Tibial artery (tissue), 4 donors: ENCODE data around the gene TMEM120A.
A peak's percentile ranks its signal among the peaks of the same experiment; 100 is the strongest.

ENCODE experiments used
- DNase-seq, 2 donors: peaks; one replicate each; pipeline ENCODE4 v3.0.0-alpha.2; 2019
- H3K27ac ChIP-seq, 2 donors: fragments of 200-600 bp; sonication (generic) in 1 of 2; 1 replicate in 1 of 2; 2 replicates in 1 of 2; pipeline ENCODE4 v1.5.1; 2018 to 2019; ENCODE audit warnings: mild to moderate bottlenecking in 1 of 2
- H3K27me3 ChIP-seq, 2 donors: fragments of 200-600 bp; sonication (generic) in 1 of 2; one replicate each; pipeline versions ENCODE4 v1.5.1 to v1.6.0; 2016 to 2019
- H3K36me3 ChIP-seq, 3 donors: fragments of 200-600 bp; sonication (generic) in 2 of 3; one replicate each; pipeline ENCODE4 v1.5.1; 2016 to 2019; ENCODE audit warnings: mild to moderate bottlenecking in 2 of 3
- H3K4me1 ChIP-seq, 4 donors: fragments of 200-600 bp; sonication (generic) in 2 of 4; 1 replicate in 3 of 4; 2 replicates in 1 of 4; pipeline ENCODE4 v1.5.1; 2016 to 2019
- H3K4me3 ChIP-seq, 2 donors: fragments of 200-600 bp; sonication (generic) in 1 of 2; 1 replicate in 1 of 2; 2 replicates in 1 of 2; pipeline ENCODE4 v1.5.1; 2018 to 2019; ENCODE audit warnings: mild to moderate bottlenecking in 2 of 2
- H3K9me3 ChIP-seq, 3 donors: fragments of 200-600 bp; sonication (generic) in 1 of 3; one replicate each; pipeline ENCODE4 v1.5.1; 2016 to 2019
- CTCF ChIP-seq, 2 experiments: fragments of 200-600 bp in 1 of 2; fragments of 450-650 bp in 1 of 2; IDR thresholded peaks; one replicate each; pipeline ENCODE4 v1.5.1; 2017 to 2019; ENCODE audit warnings: antibody characterized with exemption in 2 of 2, mild to moderate bottlenecking in 1 of 2, moderate library complexity in 1 of 2
- intact Hi-C: fragments of 100-400 bp; cut with DNase I; formaldehyde crosslinking; loops from one replicate; pipeline ENCODE4 v1.15.0; 2023; ENCODE audit warnings: low total_unique reads

Gene TMEM120A

GRCh38 chr7:76000566-76000965 is 6.2 kb upstream of the TMEM120A start:
- peak in 1 of 2 donors; percentile 47 for DNase-seq
- peaks cover 7 to 47% (median 9%) of the 10 kb centered on the region in 3 donors for H3K36me3 ChIP-seq
- H3K9me3 ChIP-seq = no peaks in the 10 kb centered on the region
- TF ChIP-seq CTCF (IDR thresholded peaks at IDR 0.05) = no peak
- intact Hi-C loops = no loop called here
- H3K4me3 ChIP-seq = no peak overlapping the region
- no peak overlapping the region for H3K27ac ChIP-seq
- H3K27me3 ChIP-seq = no peaks in the 10 kb centered on the region
- peaks cover 0 to 3% (median 2%) of the 10 kb centered on the region in 4 donors for H3K4me1 ChIP-seq

GRCh38 chr7:75998038-75998437 is 3.6 kb upstream of the TMEM120A start:
- H3K27ac ChIP-seq = no peak overlapping the region
- intact Hi-C loops = no loop called here
- peaks cover 3 to 18% (median 15%) of the 10 kb centered on the region in 4 donors for H3K4me1 ChIP-seq
- no peak for TF ChIP-seq CTCF (IDR thresholded peaks at IDR 0.05)
- H3K4me3 ChIP-seq = no peak overlapping the region
- H3K27me3 ChIP-seq = no peaks in the 10 kb centered on the region
- H3K36me3 ChIP-seq = peaks cover 0 to 29% (median 3%) of the 10 kb centered on the region in 3 donors
- no peak for DNase-seq
- no peaks in the 10 kb centered on the region for H3K9me3 ChIP-seq

- H3K36me3 ChIP-seq = peaks cover 0 to 30% (median 7%) of the 10 kb centered on the region in 3 donors
- intact Hi-C loops = no loop called here
- no peaks in the 10 kb centered on the region for H3K9me3 ChIP-seq
- TF ChIP-seq CTCF (IDR thresholded peaks at IDR 0.05) = no peak
- peaks cover 4 to 33% (median 24%) of the 10 kb centered on the region in 4 donors for H3K4me1 ChIP-seq
- H3K27ac ChIP-seq = no peak overlapping the region
- peak in 1 of 2 donors; percentile 51 for DNase-seq
- H3K27me3 ChIP-seq = no peaks in the 10 kb centered on the region
- no peak overlapping the region for H3K4me3 ChIP-seq
Observed at GRCh38 chr7:75996476-75996875, 2.1 kb upstream of the TMEM120A start.

- peak in 1 of 2 donors; percentile 59 for DNase-seq
- Histone ChIP-seq H3K4me1 (peaks cover 4 to 35% (median 24%) of the 10 kb centered on the region in 4 donors), H3K27me3 (no peaks in the 10 kb centered on the region), H3K4me3 (no peak overlapping the region), H3K27ac (peak overlapping the region; percentile 96 to 99), H3K36me3 (peaks cover 0 to 26% (median 7%) of the 10 kb centered on the region in 3 donors), H3K9me3 (no peaks in the 10 kb centered on the region)
- TF ChIP-seq CTCF (IDR thresholded peaks at IDR 0.05) = no peak
- intact Hi-C loops = no loop called here
Observed at GRCh38 chr7:75995996-75996395, 1.6 kb upstream of the TMEM120A start.

- TF ChIP-seq CTCF (IDR thresholded peaks at IDR 0.05) = no peak
- intact Hi-C loops = no loop called here
- Histone ChIP-seq H3K4me3 (peak overlapping the region; percentile 73 to 93), H3K27ac (peak overlapping the region; percentile 96 to 99), H3K36me3 (peaks cover 0 to 17% (median 7%) of the 10 kb centered on the region in 3 donors), H3K4me1 (peaks cover 4 to 45% (median 27%) of the 10 kb centered on the region in 4 donors), H3K27me3 (no peaks in the 10 kb centered on the region), H3K9me3 (no peaks in the 10 kb centered on the region)
- peak in 1 of 2 donors; percentile 73 for DNase-seq
Observed at GRCh38 chr7:75995052-75995471, 667 bp upstream of the TMEM120A start.
